Measurements from ENCODE around the gene GPR42. TPM values are rescaled to one million over a fixed set of nuclear protein-coding genes. Genes with fewer than 3 reads are reported as not detected.

The GPR42 gene
- total and polyA plus RNA-seq, 10 donors: 0.09 to 0.67 (median 0.63) TPM; not detected in 6

GRCh38 chr19:35360880-35361420 lies 9.9 kb upstream of the GPR42 start:
- TF ChIP-seq CTCF (IDR thresholded peaks at IDR 0.05 in 8 of 11, conservative IDR thresholded peaks at IDR 0.05 in 3 of 11): no peak
- no peak for TF ChIP-seq POLR2A (IDR thresholded peaks at IDR 0.05)
- TF ChIP-seq POLR2AphosphoS5 (IDR thresholded peaks at IDR 0.05): no peak
- DNase-seq: no peak
- intact Hi-C loops (cut with DNase I; ENCODE audit: low total_unique reads): no loop called here
- H3K27me3 ChIP-seq (replicated peaks in 1 of 7): peaks cover 0 to 7% (median 0%) of the 10 kb centered on the region in 7 donors
- peaks cover 3 to 13% (median 9%) of the 10 kb centered on the region in 6 donors for H3K4me1 ChIP-seq
- H3K4me3 ChIP-seq: no peak overlapping the region
- WGBS, 5 donors: 12 to 66% (median 39%) methylated on average over 2 to 5 of the region's 5 CpGs; no CpG with 5 or more reads in 1 of the 5 donors
- H3K36me3 ChIP-seq: no peaks in the 10 kb centered on the region
- no peak overlapping the region for H3K27ac ChIP-seq
- H3K9me3 ChIP-seq: no peaks in the 10 kb centered on the region

GRCh38 chr19:35362261-35363000 lies 8.4 kb upstream of the GPR42 start:
- WGBS, 5 donors: 50 to 81% (median 75%) methylated on average over 1 to 14 of the region's 14 CpGs; no CpG with 5 or more reads in 1 of the 5 donors
- intact Hi-C loops (cut with DNase I; ENCODE audit: low total_unique reads): no loop called here
- TF ChIP-seq POLR2AphosphoS5 (IDR thresholded peaks at IDR 0.05) (no peak), POLR2A (IDR thresholded peaks at IDR 0.05) (no peak), CTCF (IDR thresholded peaks at IDR 0.05 in 8 of 11, conservative IDR thresholded peaks at IDR 0.05 in 3 of 11) (no peak)
- H3K9me3 ChIP-seq: no peaks in the 10 kb centered on the region
- H3K4me3 ChIP-seq: no peak overlapping the region
- peak; percentile 18 for DNase-seq
- no peaks in the 10 kb centered on the region for H3K36me3 ChIP-seq
- no peak overlapping the region for H3K27ac ChIP-seq
- peaks cover 0 to 7% (median 0%) of the 10 kb centered on the region in 7 donors for H3K27me3 ChIP-seq (replicated peaks in 1 of 7)
- peaks cover 3 to 13% (median 8%) of the 10 kb centered on the region in 6 donors for H3K4me1 ChIP-seq

- 77 to 96% (median 86%) methylated on average over 7 to 11 of the region's 11 CpGs; no CpG with 5 or more reads in 1 of the 5 donors for WGBS, 5 donors
- Histone ChIP-seq H3K27ac (no peak overlapping the region), H3K36me3 (no peaks in the 10 kb centered on the region), H3K4me1 (peaks cover 2 to 8% (median 3%) of the 10 kb centered on the region in 6 donors), H3K4me3 (no peak overlapping the region), H3K27me3 (replicated peaks in 1 of 7) (peaks cover 0 to 7% (median 0%) of the 10 kb centered on the region in 7 donors), H3K9me3 (no peaks in the 10 kb centered on the region)
- no peak for DNase-seq
- intact Hi-C loops (cut with DNase I; ENCODE audit: low total_unique reads): no loop called here
- TF ChIP-seq CTCF (IDR thresholded peaks at IDR 0.05 in 8 of 11, conservative IDR thresholded peaks at IDR 0.05 in 3 of 11) (no peak), POLR2A (IDR thresholded peaks at IDR 0.05) (no peak), POLR2AphosphoS5 (IDR thresholded peaks at IDR 0.05) (no peak)
Observed at GRCh38 chr19:35363001-35363590, 7.8 kb upstream of the GPR42 start.

Data from spleen (tissue), 11 donors.